Mesendoderm (in vitro differentiated cells): ENCODE data around the gene SUMF1.

Experiments
- DNase-seq: peaks from one replicate; pipeline ENCODE4 v3.0.0; 2013
- H2AK5ac ChIP-seq: 2 replicates; pipeline ENCODE4 v1.6.1; 2013; ENCODE audit warnings: low read length, inconsistent platforms
- H2BK120ac ChIP-seq: 2 replicates; pipeline ENCODE4 v1.6.1; 2013; ENCODE audit warnings: low read depth, mild to moderate bottlenecking, low read length, moderate library complexity, mixed read lengths
- H2BK15ac ChIP-seq: replicated peaks from 2 replicates; pipeline ENCODE4 v1.6.1; 2013; ENCODE audit warnings: low read depth, mild to moderate bottlenecking, moderate library complexity
- H2BK5ac ChIP-seq: 2 replicates; pipeline ENCODE4 v1.6.1; 2013; ENCODE audit warnings: low read length, inconsistent platforms
- H3K18ac ChIP-seq: 2 replicates; pipeline ENCODE4 v1.6.1; 2013; ENCODE audit warnings: mild to moderate bottlenecking, low read length, mixed read lengths
- H3K23ac ChIP-seq: one replicate; pipeline ENCODE4 v1.6.1; 2013; ENCODE audit warnings: low read length
- H3K27ac ChIP-seq: 2 replicates; pipeline ENCODE4 v1.5.1; 2013; ENCODE audit warnings: low read depth, mild to moderate bottlenecking, inconsistent platforms, low read length, moderate library complexity
- H3K27me3 ChIP-seq: 2 replicates; pipeline ENCODE4 v1.6.1; 2013; ENCODE audit warnings: low read length, control low read depth, mild to moderate bottlenecking, inconsistent platforms; ENCODE audit not compliant: insufficient read depth, poor library complexity
- H3K36me3 ChIP-seq: 2 replicates; pipeline ENCODE4 v1.6.1; 2013; ENCODE audit warnings: low read length, inconsistent platforms; ENCODE audit not compliant: control insufficient read depth, insufficient read depth
- H3K4ac ChIP-seq: one replicate; pipeline ENCODE4 v1.6.1; 2013; ENCODE audit warnings: low read depth, mild to moderate bottlenecking, low read length, moderate library complexity
- H3K4me1 ChIP-seq: 2 replicates; pipeline ENCODE4 v1.6.1; 2013; ENCODE audit warnings: low read depth, low read length, inconsistent platforms; ENCODE audit not compliant: control insufficient read depth
- H3K4me2 ChIP-seq: 2 replicates; pipeline ENCODE4 v1.6.1; 2013; ENCODE audit warnings: low read length
- H3K4me3 ChIP-seq: 2 replicates; pipeline ENCODE4 v1.5.1; 2013; ENCODE audit warnings: mild to moderate bottlenecking, low read length
- H3K56ac ChIP-seq: one replicate; pipeline ENCODE4 v1.6.1; 2013; ENCODE audit warnings: low read length
- H3K79me1 ChIP-seq: 2 replicates; pipeline ENCODE4 v1.6.1; 2013; ENCODE audit warnings: low read length, inconsistent platforms
- H3K79me2 ChIP-seq: 2 replicates; pipeline ENCODE4 v1.6.1; 2013; ENCODE audit warnings: mild to moderate bottlenecking, low read length; ENCODE audit not compliant: control insufficient read depth, insufficient read depth
- H3K9ac ChIP-seq: 2 replicates; pipeline ENCODE4 v1.6.1; 2013; ENCODE audit warnings: low read length, inconsistent platforms
- H4K5ac ChIP-seq: one replicate; pipeline ENCODE4 v1.6.1; 2013; ENCODE audit warnings: low read length
- H4K8ac ChIP-seq: one replicate; pipeline ENCODE4 v1.6.1; 2013; ENCODE audit warnings: low read depth, mild to moderate bottlenecking, control low read depth, low read length, moderate library complexity
- WGBS: extraction: QIAGEN DNeasy Blood & Tissue Kit; methylation state at CpG from one replicate; pipeline ENCODE4 v1.1.7; 2013; ENCODE audit warnings: low lambda C conversion rate, missing lambda C conversion rate; ENCODE audit not compliant: insufficient coverage; ENCODE audit errors: extremely low coverage; 5-methylcytosine and 5-hydroxymethylcytosine counted together

The SUMF1 gene

DNA sequence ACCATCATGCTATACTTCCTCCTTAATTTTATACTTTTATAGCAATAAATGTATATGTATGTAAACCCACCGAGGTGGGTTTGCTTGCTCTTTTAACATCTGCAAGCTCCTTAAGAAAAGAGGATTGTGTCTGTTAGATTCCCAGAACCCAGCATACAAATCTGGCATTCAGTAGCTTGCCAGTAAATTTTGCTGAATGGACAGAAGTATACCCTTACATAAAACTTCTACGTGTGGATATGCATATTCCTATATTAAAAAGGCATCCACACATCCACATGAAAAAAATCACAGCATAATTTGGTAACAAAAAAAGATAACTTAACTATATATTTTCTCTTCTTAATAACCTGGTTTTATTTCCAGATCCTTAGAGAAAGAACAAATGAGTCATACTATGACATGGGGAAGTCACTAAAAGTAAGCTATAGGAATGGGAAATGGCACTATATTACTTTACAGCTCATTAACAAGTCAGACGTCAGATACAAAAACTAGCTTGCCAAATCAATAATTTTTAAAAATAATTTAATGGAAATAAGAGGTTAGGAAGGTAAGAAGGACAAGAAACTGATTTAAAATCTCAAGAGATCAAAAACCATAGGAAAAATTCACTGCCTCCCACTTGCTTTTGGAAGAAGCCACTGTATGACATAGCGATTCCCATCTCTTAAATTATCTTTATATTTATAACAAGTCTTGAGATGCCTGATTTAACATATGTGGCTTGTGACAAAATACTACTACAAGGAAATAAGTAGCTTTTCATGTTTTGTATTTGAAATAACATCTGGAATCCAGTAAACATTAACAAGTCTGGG, 68.7 kb downstream of the SUMF1 start:
- Histone ChIP-seq H3K36me3 (no peaks in the 10 kb centered on the region), H2AK5ac (no peak overlapping the region), H2BK120ac (no peak overlapping the region), H3K27me3 (no peaks in the 10 kb centered on the region), H3K4me1 (peaks cover 3% of the 10 kb centered on the region), H3K23ac (no peak overlapping the region), H3K56ac (no peak overlapping the region), H3K4ac (no peak overlapping the region), H3K4me3 (no peak overlapping the region), H2BK15ac (no peak overlapping the region), H3K9ac (no peak overlapping the region), H4K5ac (no peak overlapping the region), H3K27ac (no peak overlapping the region), H4K8ac (no peak overlapping the region), H3K79me1 (no peaks in the 10 kb centered on the region), H3K4me2 (no peak overlapping the region), H3K18ac (no peak overlapping the region), H2BK5ac (no peak overlapping the region), H3K79me2 (no peaks in the 10 kb centered on the region)
- DNase-seq, result no peak
- WGBS, result no CpG with 5 or more reads among the region's 4 CpGs

DNA sequence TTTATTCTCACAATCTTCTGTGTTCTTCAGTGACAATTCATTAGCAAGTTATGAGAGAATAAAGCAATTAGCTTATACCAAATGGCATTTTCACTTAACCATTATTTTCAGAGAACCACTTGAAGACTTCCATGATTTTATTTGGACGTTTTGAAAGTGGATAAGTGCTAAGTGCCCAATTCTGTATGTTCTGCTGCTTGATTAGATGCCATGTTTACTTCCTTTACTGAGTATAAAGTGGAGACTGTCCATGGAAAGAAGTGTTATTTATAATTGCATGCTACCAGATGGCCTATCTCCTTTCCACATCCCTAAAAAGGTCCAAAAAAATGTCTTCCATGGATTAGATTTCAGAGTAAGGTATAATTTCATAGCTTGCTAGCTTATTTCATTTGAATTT, 69.6 kb downstream of the SUMF1 start:
- H4K5ac ChIP-seq, result no peak overlapping the region
- H3K18ac ChIP-seq, result no peak overlapping the region
- no peak for DNase-seq
- WGBS, result no CpG with 5 or more reads among the region's 1 CpG
- H3K27ac ChIP-seq, result no peak overlapping the region
- no peak overlapping the region for H2BK15ac ChIP-seq
- H3K4me1 ChIP-seq, result peaks cover 3% of the 10 kb centered on the region
- no peak overlapping the region for H3K4me2 ChIP-seq
- H3K79me1 ChIP-seq, result no peaks in the 10 kb centered on the region
- no peak overlapping the region for H3K4me3 ChIP-seq
- H3K27me3 ChIP-seq, result no peaks in the 10 kb centered on the region
- no peak overlapping the region for H2BK5ac ChIP-seq
- no peak overlapping the region for H2BK120ac ChIP-seq
- no peak overlapping the region for H3K56ac ChIP-seq
- no peak overlapping the region for H2AK5ac ChIP-seq
- H4K8ac ChIP-seq, result no peak overlapping the region
- no peak overlapping the region for H3K23ac ChIP-seq
- H3K4ac ChIP-seq, result no peak overlapping the region
- no peaks in the 10 kb centered on the region for H3K79me2 ChIP-seq
- no peaks in the 10 kb centered on the region for H3K36me3 ChIP-seq
- H3K9ac ChIP-seq, result no peak overlapping the region

DNA sequence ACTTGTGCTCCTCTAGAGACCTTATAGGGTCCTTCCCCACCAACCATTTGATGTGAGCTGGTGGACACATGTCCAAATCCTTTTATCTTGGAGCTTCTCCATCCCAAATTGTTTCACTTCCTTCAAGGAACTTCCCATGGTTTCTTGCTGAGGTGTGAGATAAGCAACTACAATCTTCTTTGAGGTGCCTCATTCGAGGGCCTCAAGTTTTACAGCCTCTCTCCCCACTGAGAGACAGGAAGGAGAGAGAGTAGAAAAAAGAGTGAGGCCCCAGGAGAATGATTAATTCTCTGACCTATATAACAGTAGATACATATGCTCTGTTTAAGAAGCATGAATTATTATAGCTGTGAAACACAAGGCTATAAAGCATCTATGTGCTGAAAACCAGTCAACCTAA, 70.5 kb downstream of the SUMF1 start:
- Histone ChIP-seq H3K23ac (no peak overlapping the region), H4K8ac (no peak overlapping the region), H4K5ac (no peak overlapping the region), H3K4me3 (no peak overlapping the region), H2BK15ac (no peak overlapping the region), H3K79me2 (no peaks in the 10 kb centered on the region), H3K56ac (no peak overlapping the region), H2BK120ac (no peak overlapping the region), H3K4me2 (no peak overlapping the region), H3K79me1 (no peaks in the 10 kb centered on the region), H3K27ac (no peak overlapping the region), H3K4ac (no peak overlapping the region), H3K27me3 (no peaks in the 10 kb centered on the region), H3K4me1 (peaks cover 3% of the 10 kb centered on the region), H3K36me3 (no peaks in the 10 kb centered on the region), H2AK5ac (no peak overlapping the region), H2BK5ac (no peak overlapping the region), H3K9ac (no peak overlapping the region), H3K18ac (no peak overlapping the region)
- WGBS, result no CpG with 5 or more reads among the region's 1 CpG
- DNase-seq, result peak; percentile 79

DNA sequence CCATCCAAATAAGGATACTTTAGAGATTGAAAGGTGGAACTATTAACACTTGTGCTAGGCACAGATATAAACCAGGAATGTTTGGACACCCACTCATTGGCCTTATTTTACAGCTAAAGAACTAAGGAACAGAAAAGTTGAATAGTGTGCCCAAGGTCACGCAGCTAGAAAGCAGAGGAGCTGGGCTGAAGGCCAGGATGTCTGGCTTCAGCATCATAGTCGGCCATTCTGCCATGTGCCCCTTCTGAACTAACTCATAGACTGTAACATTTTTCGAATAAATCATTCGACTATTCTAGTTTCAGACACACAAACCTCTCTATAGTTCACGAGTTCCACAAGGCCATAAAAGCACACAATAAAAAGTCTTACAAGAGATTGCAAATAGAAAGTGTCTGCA, 71.1 kb downstream of the SUMF1 start:
- Histone ChIP-seq H3K18ac (no peak overlapping the region), H3K4me2 (no peak overlapping the region), H3K56ac (no peak overlapping the region), H3K9ac (no peak overlapping the region), H3K36me3 (no peaks in the 10 kb centered on the region), H3K23ac (no peak overlapping the region), H4K8ac (no peak overlapping the region), H2BK15ac (no peak overlapping the region), H2BK120ac (no peak overlapping the region), H3K79me1 (no peaks in the 10 kb centered on the region), H3K4me1 (peaks cover 3% of the 10 kb centered on the region), H3K4me3 (no peak overlapping the region), H2BK5ac (no peak overlapping the region), H4K5ac (no peak overlapping the region), H3K79me2 (no peaks in the 10 kb centered on the region), H3K27ac (no peak overlapping the region), H3K4ac (no peak overlapping the region), H3K27me3 (no peaks in the 10 kb centered on the region), H2AK5ac (no peak overlapping the region)
- WGBS, result no CpG with 5 or more reads among the region's 5 CpGs
- DNase-seq, result no peak

DNA sequence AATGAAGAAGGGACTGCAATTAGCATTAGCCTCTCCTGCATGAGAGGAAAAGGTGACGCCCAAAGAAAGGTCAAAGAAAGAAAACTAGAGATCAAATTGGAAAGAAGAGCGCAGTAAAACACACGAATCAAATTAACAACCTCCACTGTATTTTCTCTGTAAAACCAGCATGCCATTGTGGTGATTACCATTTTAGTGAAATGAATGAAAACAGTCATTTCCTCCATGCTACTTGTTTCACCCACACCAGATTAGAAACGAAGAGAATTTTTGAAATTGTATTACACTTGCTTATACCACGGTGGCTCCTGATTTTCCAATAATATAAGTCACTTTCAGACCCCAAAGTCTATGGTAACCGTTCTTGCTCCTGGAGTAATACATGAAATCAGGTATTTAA, 71.6 kb downstream of the SUMF1 start:
- Histone ChIP-seq H2BK5ac (no peak overlapping the region), H3K27me3 (no peaks in the 10 kb centered on the region), H2AK5ac (no peak overlapping the region), H3K4me3 (no peak overlapping the region), H3K79me2 (no peaks in the 10 kb centered on the region), H3K4ac (no peak overlapping the region), H3K9ac (no peak overlapping the region), H3K36me3 (no peaks in the 10 kb centered on the region), H3K4me2 (no peak overlapping the region), H2BK120ac (no peak overlapping the region), H4K8ac (no peak overlapping the region), H3K18ac (no peak overlapping the region), H3K4me1 (peaks cover 3% of the 10 kb centered on the region), H3K79me1 (no peaks in the 10 kb centered on the region), H2BK15ac (no peak overlapping the region), H3K56ac (no peak overlapping the region), H3K23ac (no peak overlapping the region), H3K27ac (no peak overlapping the region), H4K5ac (no peak overlapping the region)
- DNase-seq, result no peak
- no CpG with 5 or more reads among the region's 6 CpGs for WGBS

DNA sequence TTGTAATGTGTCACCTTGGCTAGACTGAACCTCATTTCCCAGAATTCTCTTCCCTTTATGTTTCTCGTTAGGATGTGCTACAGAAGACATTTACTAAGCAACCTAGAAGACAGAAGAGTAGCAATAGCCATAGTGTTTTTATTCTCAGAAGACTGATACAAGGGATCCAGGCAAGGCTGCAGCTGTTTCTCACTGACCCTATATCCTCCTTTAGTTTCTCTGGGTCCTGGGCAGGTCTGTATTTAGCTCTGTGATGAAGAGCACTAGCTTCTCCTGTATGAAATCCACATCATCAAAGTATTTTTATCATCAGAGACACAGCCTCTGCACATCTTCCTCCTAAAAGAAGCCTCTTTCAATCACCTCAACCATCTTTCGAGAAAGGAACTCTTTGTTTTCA, 72.5 kb downstream of the SUMF1 start:
- Histone ChIP-seq H3K79me2 (no peaks in the 10 kb centered on the region), H3K56ac (no peak overlapping the region), H3K36me3 (no peaks in the 10 kb centered on the region), H3K4me3 (no peak overlapping the region), H4K5ac (no peak overlapping the region), H3K27ac (no peak overlapping the region), H2BK5ac (no peak overlapping the region), H3K18ac (no peak overlapping the region), H3K79me1 (no peaks in the 10 kb centered on the region), H3K4me2 (no peak overlapping the region), H2AK5ac (no peak overlapping the region), H4K8ac (no peak overlapping the region), H2BK120ac (no peak overlapping the region), H3K4me1 (peaks cover 3% of the 10 kb centered on the region), H3K27me3 (no peaks in the 10 kb centered on the region), H3K9ac (no peak overlapping the region), H3K4ac (no peak overlapping the region), H3K23ac (no peak overlapping the region), H2BK15ac (no peak overlapping the region)
- no CpG with 5 or more reads among the region's 2 CpGs for WGBS
- DNase-seq, result no peak
